ENCODE results near the gene FBXL15. TPM values are rescaled to one million over a fixed set of nuclear protein-coding genes. Genes with fewer than 3 reads are reported as not detected.

The FBXL15 gene
- total and polyA plus RNA-seq, 2 donors (not counting 1 experiment from before 2014, with no cell fraction given) = 15.5 to 20.7 TPM

DNA sequence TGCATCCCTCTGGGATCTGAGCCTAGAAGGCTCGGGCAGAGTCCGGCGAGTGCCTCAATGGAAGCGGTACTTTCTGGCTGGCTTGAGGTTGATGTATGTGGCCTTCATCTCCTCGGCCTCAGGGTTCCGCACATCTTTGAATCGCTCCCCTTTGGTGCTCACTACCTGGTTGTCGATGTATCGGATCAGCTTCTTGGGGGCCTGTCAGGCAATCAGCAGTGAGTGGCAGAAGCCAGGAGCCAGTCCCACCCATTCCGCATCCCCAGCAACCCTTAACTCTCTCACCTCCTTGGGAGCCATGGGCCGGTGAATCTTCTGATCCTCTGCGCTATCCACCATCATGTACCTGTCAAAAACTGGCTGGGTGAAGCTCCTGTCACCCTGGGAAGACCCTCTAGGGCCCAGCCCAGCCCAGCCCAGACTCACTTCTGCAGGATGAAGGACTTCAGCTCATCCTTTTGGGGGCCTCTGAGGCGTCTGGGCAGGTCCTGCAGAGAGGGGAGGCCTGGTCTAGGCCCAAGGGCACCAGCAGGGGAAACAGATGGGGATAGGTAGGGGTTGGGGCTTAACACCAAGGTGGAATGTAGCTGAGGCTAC is 2.8 kb downstream of the FBXL15 start:
- no peaks in the 10 kb centered on the region for H3K79me2 ChIP-seq (ENCODE audit: control insufficient read depth, insufficient read depth, low read length)
- H3K9me3 ChIP-seq (ENCODE audit: control extremely low read depth in 1 of 3, control insufficient read depth in 2 of 3, insufficient read depth in 1 of 3, low read length in 2 of 3) = peaks cover 0 to 9% (median 0%) of the 10 kb centered on the region in 3 donors
- H3K27ac Mint-ChIP-seq = peak overlapping the region; percentile 26
- no peaks in the 10 kb centered on the region for H3K9me3 Mint-ChIP-seq (ENCODE audit: insufficient read depth)
- ATAC-seq (ENCODE audit: low read depth) = no peak
- DNase-seq = no peak
- H3K4me1 ChIP-seq (ENCODE audit: control insufficient read depth in 2 of 2, insufficient read depth in 2 of 2, low read length in 2 of 2) = peaks cover 32 to 34% of the 10 kb centered on the region in 2 donors
- peaks cover 35% of the 10 kb centered on the region for H3K4me1 Mint-ChIP-seq
- 97% methylated on average over 13 of the region's 13 CpGs for WGBS (ENCODE audit: insufficient coverage)
- ChIA-PET POLR2A (interaction anchor here (0.6 to 5.2 kb wide), 3 partner anchors 9 to 34 kb away, joined by 4 to 38 read pairs (median 32); partner anchors contain the start of genes CUEDC2 and NFKB2), CTCF (interaction anchor here (1.0 to 6.1 kb wide), 14 partner anchors 8 to 272 kb away, joined by 3 to 108 read pairs (median 8); partner anchors contain the start of genes C10orf95, CUEDC2, NFKB2 and NOLC1)
- H3K4me3 Mint-ChIP-seq = peak overlapping the region; percentile 41
- no peak overlapping the region for H2AFZ ChIP-seq (ENCODE audit: insufficient read depth, low read depth, low read length, poor library complexity, severe bottlenecking)
- no peak overlapping the region for H3K4me3 ChIP-seq (ENCODE audit: control extremely low read depth in 1 of 5, extremely low read depth in 1 of 5, insufficient read depth in 1 of 5, low read depth in 2 of 5, low read length in 4 of 5)
- peak overlapping the region; percentile 90 for H3K4me2 ChIP-seq (replicated peaks; ENCODE audit: low read depth, low read length, poor library complexity, severe bottlenecking)
- intact Hi-C loops (cut with micrococcal nuclease) = loop anchor here (5.0 kb wide), 1 partner anchor 291 kb away; the partner anchor contains the start of gene PPRC1
- no peak overlapping the region for H3K27ac ChIP-seq (ENCODE audit: low read length in 2 of 2)
- peaks cover 0 to 9% (median 4%) of the 10 kb centered on the region in 4 experiments for H3K27me3 ChIP-seq (replicated peaks in 1 of 4; ENCODE audit: control extremely low read depth in 1 of 4, control insufficient read depth in 3 of 4, insufficient read depth in 4 of 4, low read length in 3 of 4)
- no peak for TF ChIP-seq EZH2 (IDR thresholded peaks at IDR 0.05; ENCODE audit: borderline replicate concordance, insufficient read depth, low read depth, low read length, poor library complexity, severe bottlenecking)
- TF ChIP-seq, protein P1, sequence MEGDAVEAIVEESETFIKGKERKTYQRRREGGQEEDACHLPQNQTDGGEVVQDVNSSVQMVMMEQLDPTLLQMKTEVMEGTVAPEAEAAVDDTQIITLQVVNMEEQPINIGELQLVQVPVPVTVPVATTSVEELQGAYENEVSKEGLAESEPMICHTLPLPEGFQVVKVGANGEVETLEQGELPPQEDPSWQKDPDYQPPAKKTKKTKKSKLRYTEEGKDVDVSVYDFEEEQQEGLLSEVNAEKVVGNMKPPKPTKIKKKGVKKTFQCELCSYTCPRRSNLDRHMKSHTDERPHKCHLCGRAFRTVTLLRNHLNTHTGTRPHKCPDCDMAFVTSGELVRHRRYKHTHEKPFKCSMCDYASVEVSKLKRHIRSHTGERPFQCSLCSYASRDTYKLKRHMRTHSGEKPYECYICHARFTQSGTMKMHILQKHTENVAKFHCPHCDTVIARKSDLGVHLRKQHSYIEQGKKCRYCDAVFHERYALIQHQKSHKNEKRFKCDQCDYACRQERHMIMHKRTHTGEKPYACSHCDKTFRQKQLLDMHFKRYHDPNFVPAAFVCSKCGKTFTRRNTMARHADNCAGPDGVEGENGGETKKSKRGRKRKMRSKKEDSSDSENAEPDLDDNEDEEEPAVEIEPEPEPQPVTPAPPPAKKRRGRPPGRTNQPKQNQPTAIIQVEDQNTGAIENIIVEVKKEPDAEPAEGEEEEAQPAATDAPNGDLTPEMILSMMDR (IDR thresholded peaks at IDR 0.05) = no peak
- H3K9ac ChIP-seq (ENCODE audit: low read length) = no peak overlapping the region
- H4K20me1 ChIP-seq (ENCODE audit: control insufficient read depth, insufficient read depth, low read length, poor library complexity, severe bottlenecking) = peaks cover 17% of the 10 kb centered on the region
- peaks cover 0 to 14% of the 10 kb centered on the region in 2 experiments for H3K36me3 ChIP-seq (replicated peaks in 1 of 2; ENCODE audit: control extremely low read depth in 1 of 2, control insufficient read depth in 1 of 2, extremely low read depth in 1 of 2, insufficient read depth in 2 of 2, low read length in 1 of 2)
- no peaks in the 10 kb centered on the region for H3K27me3 Mint-ChIP-seq

DNA sequence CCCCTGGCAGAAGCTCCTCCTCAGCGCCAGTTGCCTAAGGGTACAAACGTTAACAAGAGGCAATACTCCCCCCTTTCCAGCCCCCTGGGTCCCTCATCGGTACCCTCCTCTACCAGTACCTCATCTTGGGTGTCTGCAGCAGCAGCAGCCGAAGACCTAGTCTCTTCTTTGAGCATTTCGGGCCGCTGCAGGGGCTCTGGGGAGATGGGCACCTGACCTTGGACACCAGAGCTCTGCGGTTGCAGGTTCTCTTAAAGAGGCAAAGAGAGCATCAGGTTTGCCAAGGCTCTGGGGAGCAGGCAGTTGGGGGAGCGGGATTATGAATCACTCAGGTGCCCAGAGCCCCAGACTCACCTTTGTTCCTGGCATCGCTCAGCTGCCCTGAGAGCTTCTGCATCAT is 3.5 kb downstream of the FBXL15 start:
- POLR2A ChIA-PET = interaction anchor here (5.2 kb wide), 1 partner anchor 8 kb away, joined by 32 read pairs; the partner anchor contains the start of gene CUEDC2
- H3K27me3 ChIP-seq (replicated peaks in 1 of 4; ENCODE audit: control extremely low read depth in 1 of 4, control insufficient read depth in 3 of 4, insufficient read depth in 4 of 4, low read length in 3 of 4) = peaks cover 0 to 3% (median 1%) of the 10 kb centered on the region in 4 experiments
- intact Hi-C loops (cut with micrococcal nuclease) = loop anchor here (5.0 kb wide), 1 partner anchor 292 kb away; the partner anchor contains the start of gene PPRC1
- peaks cover 28 to 31% of the 10 kb centered on the region in 2 donors for H3K4me1 ChIP-seq (ENCODE audit: control insufficient read depth in 2 of 2, insufficient read depth in 2 of 2, low read length in 2 of 2)
- no peak overlapping the region for H3K4me2 ChIP-seq (replicated peaks; ENCODE audit: low read depth, low read length, poor library complexity, severe bottlenecking)
- no peak overlapping the region for H3K27ac Mint-ChIP-seq
- H4K20me1 ChIP-seq (ENCODE audit: control insufficient read depth, insufficient read depth, low read length, poor library complexity, severe bottlenecking) = peaks cover 17% of the 10 kb centered on the region
- H3K27ac ChIP-seq (ENCODE audit: low read length in 2 of 2) = no peak overlapping the region
- ATAC-seq (ENCODE audit: low read depth) (no peak), DNase-seq (no peak)
- no peaks in the 10 kb centered on the region for H3K79me2 ChIP-seq (ENCODE audit: control insufficient read depth, insufficient read depth, low read length)
- H2AFZ ChIP-seq (ENCODE audit: insufficient read depth, low read depth, low read length, poor library complexity, severe bottlenecking) = no peak overlapping the region
- H3K36me3 ChIP-seq (replicated peaks in 1 of 2; ENCODE audit: control extremely low read depth in 1 of 2, control insufficient read depth in 1 of 2, extremely low read depth in 1 of 2, insufficient read depth in 2 of 2, low read length in 1 of 2) = peaks cover 0 to 14% of the 10 kb centered on the region in 2 experiments
- no peak overlapping the region for H3K4me3 Mint-ChIP-seq
- WGBS (ENCODE audit: insufficient coverage) = 88% methylated on average over 8 of the region's 9 CpGs
- peaks cover 0 to 5% (median 0%) of the 10 kb centered on the region in 3 donors for H3K9me3 ChIP-seq (ENCODE audit: control extremely low read depth in 1 of 3, control insufficient read depth in 2 of 3, insufficient read depth in 1 of 3, low read length in 2 of 3)
- no peak overlapping the region for H3K4me3 ChIP-seq (ENCODE audit: control extremely low read depth in 1 of 5, extremely low read depth in 1 of 5, insufficient read depth in 1 of 5, low read depth in 2 of 5, low read length in 4 of 5)
- H3K4me1 Mint-ChIP-seq = peaks cover 32% of the 10 kb centered on the region
- H3K27me3 Mint-ChIP-seq = no peaks in the 10 kb centered on the region
- H3K9ac ChIP-seq (ENCODE audit: low read length) = no peak overlapping the region
- TF ChIP-seq, protein P1 (IDR thresholded peaks at IDR 0.05) = no peak
- TF ChIP-seq EZH2 (IDR thresholded peaks at IDR 0.05; ENCODE audit: borderline replicate concordance, insufficient read depth, low read depth, low read length, poor library complexity, severe bottlenecking) = no peak
- CTCF ChIA-PET = interaction anchor here (0.9 to 6.1 kb wide), 6 partner anchors 21 to 272 kb away, joined by 3 to 108 read pairs (median 8); partner anchors contain the start of genes NFKB2 and NOLC1
- no peaks in the 10 kb centered on the region for H3K9me3 Mint-ChIP-seq (ENCODE audit: insufficient read depth)

Data from B cell (primary cell).